ENCODE measurements around the gene C10orf88. TPM values are rescaled to one million over a fixed set of nuclear protein-coding genes. Genes with fewer than 3 reads are reported as not detected.

Gene C10orf88
- total RNA-seq, 1 donor from 2014 or later = 10.0 TPM

- no peak for DNase-seq (ENCODE audit: extremely low spot score, unreplicated experiment)
- Mint-ChIP-seq H3K4me1 (ENCODE audit: unreplicated experiment) (peaks cover 33% of the 10 kb centered on the region), H3K9me3 (ENCODE audit: unreplicated experiment) (no peaks in the 10 kb centered on the region), H3K27ac (ENCODE audit: unreplicated experiment) (no peak overlapping the region), H3K4me3 (ENCODE audit: unreplicated experiment) (peak overlapping the region; percentile 88), H3K27me3 (ENCODE audit: unreplicated experiment) (no peaks in the 10 kb centered on the region), H3K36me3 (ENCODE audit: unreplicated experiment) (peaks cover 5% of the 10 kb centered on the region)
- TF ChIP-seq CTCF (IDR thresholded peaks at IDR 0.05) = no peak
Measured at GRCh38 chr10:122954731-122955050, 664 bp upstream of the C10orf88 start.

GRCh38 chr10:122949296-122949695, 4.7 kb downstream of the C10orf88 start:
- no peak for TF ChIP-seq CTCF (IDR thresholded peaks at IDR 0.05)
- no peaks in the 10 kb centered on the region for H3K9me3 Mint-ChIP-seq (ENCODE audit: unreplicated experiment)
- peaks cover 27% of the 10 kb centered on the region for H3K4me1 Mint-ChIP-seq (ENCODE audit: unreplicated experiment)
- H3K27me3 Mint-ChIP-seq (ENCODE audit: unreplicated experiment) = no peaks in the 10 kb centered on the region
- peaks cover 27% of the 10 kb centered on the region for H3K36me3 Mint-ChIP-seq (ENCODE audit: unreplicated experiment)
- H3K27ac Mint-ChIP-seq (ENCODE audit: unreplicated experiment) = no peak overlapping the region
- no peak overlapping the region for H3K4me3 Mint-ChIP-seq (ENCODE audit: unreplicated experiment)
- DNase-seq (ENCODE audit: extremely low spot score, unreplicated experiment) = no peak

GRCh38 chr10:122939856-122940543, 14.0 kb downstream of the C10orf88 start:
- Mint-ChIP-seq H3K4me3 (ENCODE audit: unreplicated experiment) (peak overlapping the region; percentile 10), H3K27ac (ENCODE audit: unreplicated experiment) (peak overlapping the region; percentile 97), H3K27me3 (ENCODE audit: unreplicated experiment) (no peaks in the 10 kb centered on the region), H3K9me3 (ENCODE audit: unreplicated experiment) (no peaks in the 10 kb centered on the region), H3K36me3 (ENCODE audit: unreplicated experiment) (peaks cover 21% of the 10 kb centered on the region), H3K4me1 (ENCODE audit: unreplicated experiment) (peaks cover 32% of the 10 kb centered on the region)
- no peak for DNase-seq (ENCODE audit: extremely low spot score, unreplicated experiment)
- TF ChIP-seq CTCF (IDR thresholded peaks at IDR 0.05) = no peak

GRCh38 chr10:122939133-122939855, 14.7 kb downstream of the C10orf88 start:
- no peaks in the 10 kb centered on the region for H3K27me3 Mint-ChIP-seq (ENCODE audit: unreplicated experiment)
- no peak for TF ChIP-seq CTCF (IDR thresholded peaks at IDR 0.05)
- H3K27ac Mint-ChIP-seq (ENCODE audit: unreplicated experiment) = peak overlapping the region; percentile 97
- H3K4me1 Mint-ChIP-seq (ENCODE audit: unreplicated experiment) = peaks cover 34% of the 10 kb centered on the region
- no peaks in the 10 kb centered on the region for H3K9me3 Mint-ChIP-seq (ENCODE audit: unreplicated experiment)
- no peak for DNase-seq (ENCODE audit: extremely low spot score, unreplicated experiment)
- peak overlapping the region; percentile 40 for H3K4me3 Mint-ChIP-seq (ENCODE audit: unreplicated experiment)
- H3K36me3 Mint-ChIP-seq (ENCODE audit: unreplicated experiment) = peaks cover 24% of the 10 kb centered on the region

GRCh38 chr10:122931088-122931906, 22.7 kb downstream of the C10orf88 start:
- Mint-ChIP-seq H3K4me1 (ENCODE audit: unreplicated experiment) (peaks cover 17% of the 10 kb centered on the region), H3K9me3 (ENCODE audit: unreplicated experiment) (no peaks in the 10 kb centered on the region), H3K4me3 (ENCODE audit: unreplicated experiment) (no peak overlapping the region), H3K27ac (ENCODE audit: unreplicated experiment) (no peak overlapping the region), H3K36me3 (ENCODE audit: unreplicated experiment) (peaks cover 28% of the 10 kb centered on the region), H3K27me3 (ENCODE audit: unreplicated experiment) (no peaks in the 10 kb centered on the region)
- no peak for DNase-seq (ENCODE audit: extremely low spot score, unreplicated experiment)
- no peak for TF ChIP-seq CTCF (IDR thresholded peaks at IDR 0.05)

Data from osteocyte (in vitro differentiated cells).